ENCODE results near the gene FBXO4.

Gene FBXO4

GRCh38 chr5:41962491-41962890 is 37.4 kb downstream of the FBXO4 start:
- H3K4me3 Mint-ChIP-seq = no peak overlapping the region

GRCh38 chr5:41966401-41967105 is 41.5 kb downstream of the FBXO4 start:
- Mint-ChIP-seq H3K36me3 (ENCODE audit: low read depth) (no peaks in the 10 kb centered on the region), H3K27me3 (ENCODE audit: low read depth) (no peaks in the 10 kb centered on the region), H3K4me3 (no peak overlapping the region), H3K27ac (peak overlapping the region in 1 of 3 experiments; percentile 3), H3K9me3 (peaks cover 17% of the 10 kb centered on the region), H3K4me1 (no peaks in the 10 kb centered on the region)
- TF ChIP-seq CTCF (IDR thresholded peaks at IDR 0.05; ENCODE audit: unreplicated experiment in 3 of 3) = no peak

More at GRCh38 chr5:41962491-41962890, 37.4 kb downstream of the FBXO4 start:
- H3K27ac Mint-ChIP-seq = no peak overlapping the region
- H3K9me3 Mint-ChIP-seq = peaks cover 31% of the 10 kb centered on the region
- H3K27me3 Mint-ChIP-seq (ENCODE audit: low read depth) = no peaks in the 10 kb centered on the region
- no peaks in the 10 kb centered on the region for H3K4me1 Mint-ChIP-seq
- no peak for TF ChIP-seq CTCF (IDR thresholded peaks at IDR 0.05; ENCODE audit: unreplicated experiment in 3 of 3)
- H3K36me3 Mint-ChIP-seq (ENCODE audit: low read depth) = no peaks in the 10 kb centered on the region

- no peaks in the 10 kb centered on the region for H3K27me3 Mint-ChIP-seq (ENCODE audit: low read depth)
- no peak overlapping the region for H3K4me3 Mint-ChIP-seq
- no peaks in the 10 kb centered on the region for H3K4me1 Mint-ChIP-seq
- no peak overlapping the region for H3K27ac Mint-ChIP-seq
- peaks cover 12% of the 10 kb centered on the region for H3K9me3 Mint-ChIP-seq
- no peak for TF ChIP-seq CTCF (IDR thresholded peaks at IDR 0.05; ENCODE audit: unreplicated experiment in 3 of 3)
- no peaks in the 10 kb centered on the region for H3K36me3 Mint-ChIP-seq (ENCODE audit: low read depth)
These were observed 42.3 kb downstream of the FBXO4 start for GRCh38 chr5:41967401-41967800.

GRCh38 chr5:41968153-41968723 is 43.2 kb downstream of the FBXO4 start:
- H3K36me3 Mint-ChIP-seq (ENCODE audit: low read depth) = no peaks in the 10 kb centered on the region
- no peak for TF ChIP-seq CTCF (IDR thresholded peaks at IDR 0.05; ENCODE audit: unreplicated experiment in 3 of 3)
- H3K27me3 Mint-ChIP-seq (ENCODE audit: low read depth) = no peaks in the 10 kb centered on the region
- no peaks in the 10 kb centered on the region for H3K4me1 Mint-ChIP-seq
- peaks cover 13% of the 10 kb centered on the region for H3K9me3 Mint-ChIP-seq
- H3K27ac Mint-ChIP-seq = no peak overlapping the region
- H3K4me3 Mint-ChIP-seq = no peak overlapping the region

- TF ChIP-seq CTCF (IDR thresholded peaks at IDR 0.05; ENCODE audit: unreplicated experiment in 3 of 3) = no peak
These were observed 48.0 kb downstream of the FBXO4 start for GRCh38 chr5:41973087-41973486.

GRCh38 chr5:41973887-41974286 is 48.8 kb downstream of the FBXO4 start:
- no peaks in the 10 kb centered on the region for H3K27me3 Mint-ChIP-seq (ENCODE audit: low read depth)
- H3K4me1 Mint-ChIP-seq = no peaks in the 10 kb centered on the region
- TF ChIP-seq CTCF (IDR thresholded peaks at IDR 0.05; ENCODE audit: unreplicated experiment in 3 of 3) = no peak
- H3K9me3 Mint-ChIP-seq = peaks cover 16% of the 10 kb centered on the region
- H3K4me3 Mint-ChIP-seq = no peak overlapping the region
- peaks cover 3% of the 10 kb centered on the region for H3K36me3 Mint-ChIP-seq (ENCODE audit: low read depth)
- no peak overlapping the region for H3K27ac Mint-ChIP-seq

More at GRCh38 chr5:41973087-41973486, 48.0 kb downstream of the FBXO4 start:
- Mint-ChIP-seq H3K36me3 (ENCODE audit: low read depth) (peaks cover 3% of the 10 kb centered on the region), H3K4me3 (no peak overlapping the region), H3K27ac (no peak overlapping the region), H3K4me1 (no peaks in the 10 kb centered on the region), H3K27me3 (ENCODE audit: low read depth) (no peaks in the 10 kb centered on the region), H3K9me3 (peaks cover 17% of the 10 kb centered on the region)
